Gastrocnemius medialis (tissue), 4 donors: ENCODE results near the gene NOX3.

Experiments used
- POLR2A ChIP-seq, 2 donors: fragments of 450-650 bp; IDR thresholded peaks; one replicate each; pipeline ENCODE4 v1.6.1; 2017; ENCODE audit warnings: antibody characterized with exemption in 2 of 2, mild to moderate bottlenecking in 2 of 2, moderate library complexity in 2 of 2
- TF ChIP-seq, protein P1 (sequence below), 5 experiments: fragments of 450-650 bp in 3 of 5; fragments of 200-600 bp in 2 of 5; sonication (generic) in 2 of 5; IDR thresholded peaks in 4 of 5; conservative IDR thresholded peaks in 1 of 5; 1 replicate in 4 of 5; 2 replicates in 1 of 5; pipeline ENCODE4 v1.5.1; 2016 to 2019; ENCODE audit warnings: antibody characterized with exemption in 5 of 5, mild to moderate bottlenecking in 3 of 5, moderate library complexity in 3 of 5

DNA sequence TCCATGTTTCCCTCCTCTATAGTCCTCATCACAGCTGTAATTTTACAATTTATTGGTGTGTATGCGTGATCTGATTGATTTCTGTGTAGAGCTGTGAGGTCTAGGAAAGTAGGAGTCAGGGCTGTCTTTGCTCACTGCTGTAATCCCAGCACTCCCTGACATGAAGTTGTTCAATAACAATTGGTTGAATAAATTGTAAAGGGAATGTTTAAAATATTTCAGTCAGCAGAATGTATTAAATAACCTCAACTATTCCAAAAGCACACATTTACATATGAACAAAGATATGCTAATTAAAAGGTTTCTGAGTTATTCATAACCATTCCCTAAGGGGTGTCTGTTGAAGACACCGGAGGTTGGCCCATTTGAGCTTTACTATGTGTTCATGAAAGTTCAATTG is 31.5 kb downstream of the NOX3 start:
- TF ChIP-seq, protein P1, sequence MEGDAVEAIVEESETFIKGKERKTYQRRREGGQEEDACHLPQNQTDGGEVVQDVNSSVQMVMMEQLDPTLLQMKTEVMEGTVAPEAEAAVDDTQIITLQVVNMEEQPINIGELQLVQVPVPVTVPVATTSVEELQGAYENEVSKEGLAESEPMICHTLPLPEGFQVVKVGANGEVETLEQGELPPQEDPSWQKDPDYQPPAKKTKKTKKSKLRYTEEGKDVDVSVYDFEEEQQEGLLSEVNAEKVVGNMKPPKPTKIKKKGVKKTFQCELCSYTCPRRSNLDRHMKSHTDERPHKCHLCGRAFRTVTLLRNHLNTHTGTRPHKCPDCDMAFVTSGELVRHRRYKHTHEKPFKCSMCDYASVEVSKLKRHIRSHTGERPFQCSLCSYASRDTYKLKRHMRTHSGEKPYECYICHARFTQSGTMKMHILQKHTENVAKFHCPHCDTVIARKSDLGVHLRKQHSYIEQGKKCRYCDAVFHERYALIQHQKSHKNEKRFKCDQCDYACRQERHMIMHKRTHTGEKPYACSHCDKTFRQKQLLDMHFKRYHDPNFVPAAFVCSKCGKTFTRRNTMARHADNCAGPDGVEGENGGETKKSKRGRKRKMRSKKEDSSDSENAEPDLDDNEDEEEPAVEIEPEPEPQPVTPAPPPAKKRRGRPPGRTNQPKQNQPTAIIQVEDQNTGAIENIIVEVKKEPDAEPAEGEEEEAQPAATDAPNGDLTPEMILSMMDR (IDR thresholded peaks at IDR 0.05 in 4 of 5, conservative IDR thresholded peaks at IDR 0.05 in 1 of 5), result no peak
- no peak for TF ChIP-seq POLR2A (IDR thresholded peaks at IDR 0.05)
